Measurements from ENCODE around the gene UQCRC2.

The UQCRC2 gene

GRCh38 chr16:21952040-21952792 is 945 bp upstream of the UQCRC2 start:
- TF ChIP-seq EZH2 (IDR thresholded peaks at IDR 0.05; ENCODE audit: borderline replicate concordance, low read depth, low read length, severe bottlenecking) (no peak), CTCF (IDR thresholded peaks at IDR 0.05; ENCODE audit: borderline replicate concordance, extremely low read depth, low read length, poor library complexity, severe bottlenecking) (no peak)
- H3K4me3 ChIP-seq (ENCODE audit: low read depth in 1 of 2, low read length in 2 of 2): peak overlapping the region; percentile 69 to 83
- peak overlapping the region; percentile 96 for H3K27ac ChIP-seq (ENCODE audit: low read length)
- peak overlapping the region; percentile 81 for H3K9ac ChIP-seq (ENCODE audit: low read depth, low read length)
- peaks cover 67% of the 10 kb centered on the region for H3K79me2 ChIP-seq (ENCODE audit: insufficient read depth, low read length)
- H2AFZ ChIP-seq (ENCODE audit: low read depth, low read length): peak overlapping the region; percentile 86
- peaks cover 21% of the 10 kb centered on the region for H4K20me1 ChIP-seq (ENCODE audit: insufficient read depth, low read length)
- DNase-seq: peak; percentile 76
- H3K36me3 ChIP-seq (ENCODE audit: insufficient read depth, low read length): peaks cover 25% of the 10 kb centered on the region
- H3K4me1 ChIP-seq (ENCODE audit: insufficient read depth, low read length): peaks cover 37% of the 10 kb centered on the region
- ATAC-seq (ENCODE audit: insufficient read depth, low read depth): peak; percentile 58
- H3K4me2 ChIP-seq (ENCODE audit: insufficient read depth, low read length): peak overlapping the region; percentile 83
- no peaks in the 10 kb centered on the region for H3K9me3 ChIP-seq (ENCODE audit: insufficient read depth, low read length, severe bottlenecking)
- no peaks in the 10 kb centered on the region for H3K27me3 ChIP-seq (ENCODE audit: insufficient read depth, low read length, poor library complexity)

- Histone ChIP-seq H2AFZ (ENCODE audit: low read depth, low read length) (peak overlapping the region; percentile 91), H3K79me2 (ENCODE audit: insufficient read depth, low read length) (peaks cover 69% of the 10 kb centered on the region), H3K4me1 (ENCODE audit: insufficient read depth, low read length) (peaks cover 37% of the 10 kb centered on the region), H4K20me1 (ENCODE audit: insufficient read depth, low read length) (peaks cover 26% of the 10 kb centered on the region), H3K27me3 (ENCODE audit: insufficient read depth, low read length, poor library complexity) (no peaks in the 10 kb centered on the region), H3K4me2 (ENCODE audit: insufficient read depth, low read length) (peak overlapping the region; percentile 83), H3K9me3 (ENCODE audit: insufficient read depth, low read length, severe bottlenecking) (no peaks in the 10 kb centered on the region), H3K4me3 (ENCODE audit: low read depth in 1 of 2, low read length in 2 of 2) (peak overlapping the region; percentile 69 to 83), H3K9ac (ENCODE audit: low read depth, low read length) (peak overlapping the region; percentile 81), H3K27ac (ENCODE audit: low read length) (peak overlapping the region; percentile 96), H3K36me3 (ENCODE audit: insufficient read depth, low read length) (peaks cover 38% of the 10 kb centered on the region)
- DNase-seq (no peak), ATAC-seq (ENCODE audit: insufficient read depth, low read depth) (peak; percentile 18)
- TF ChIP-seq CTCF (IDR thresholded peaks at IDR 0.05; ENCODE audit: borderline replicate concordance, extremely low read depth, low read length, poor library complexity, severe bottlenecking) (no peak), EZH2 (IDR thresholded peaks at IDR 0.05; ENCODE audit: borderline replicate concordance, low read depth, low read length, severe bottlenecking) (no peak)
These were observed 361 bp downstream of the UQCRC2 start for GRCh38 chr16:21953541-21953902.

GRCh38 chr16:21957714-21958346 is 4.7 kb downstream of the UQCRC2 start:
- no peak for DNase-seq
- Histone ChIP-seq H3K4me3 (ENCODE audit: low read depth in 1 of 2, low read length in 2 of 2) (no peak overlapping the region), H3K4me1 (ENCODE audit: insufficient read depth, low read length) (peaks cover 17% of the 10 kb centered on the region), H3K27ac (ENCODE audit: low read length) (no peak overlapping the region), H3K36me3 (ENCODE audit: insufficient read depth, low read length) (peaks cover 71% of the 10 kb centered on the region), H3K79me2 (ENCODE audit: insufficient read depth, low read length) (peaks cover 43% of the 10 kb centered on the region), H3K27me3 (ENCODE audit: insufficient read depth, low read length, poor library complexity) (no peaks in the 10 kb centered on the region), H3K4me2 (ENCODE audit: insufficient read depth, low read length) (no peak overlapping the region), H2AFZ (ENCODE audit: low read depth, low read length) (no peak overlapping the region), H3K9me3 (ENCODE audit: insufficient read depth, low read length, severe bottlenecking) (no peaks in the 10 kb centered on the region), H3K9ac (ENCODE audit: low read depth, low read length) (no peak overlapping the region), H4K20me1 (ENCODE audit: insufficient read depth, low read length) (peaks cover 12% of the 10 kb centered on the region; the same call in 1 of the 2 replicates)
- no peak for ATAC-seq (ENCODE audit: insufficient read depth, low read depth)
- TF ChIP-seq CTCF (IDR thresholded peaks at IDR 0.05; ENCODE audit: borderline replicate concordance, extremely low read depth, low read length, poor library complexity, severe bottlenecking) (no peak), EZH2 (IDR thresholded peaks at IDR 0.05; ENCODE audit: borderline replicate concordance, low read depth, low read length, severe bottlenecking) (no peak)
